Mammary epithelial cell (primary cell): Measurements from ENCODE around the gene SEC14L5.

Experiments
- CTCF ChIP-seq, 2 donors: IDR thresholded peaks in 1 of 2; conservative IDR thresholded peaks in 1 of 2; 2 replicates each; pipeline ENCODE4 v1.5.1; 2011 to 2012; ENCODE audit warnings: inconsistent platforms in 2 of 2, low read length in 2 of 2, mild to moderate bottlenecking in 2 of 2, control low read depth in 1 of 2, low read depth in 1 of 2; ENCODE audit not compliant: insufficient read depth in 1 of 2; ENCODE audit errors: extremely low read depth in 1 of 2
- EZH2 ChIP-seq: IDR thresholded peaks from 2 replicates; pipeline ENCODE4 v1.6.1; 2012; ENCODE audit warnings: low read length, inconsistent platforms, borderline replicate concordance

DNA sequence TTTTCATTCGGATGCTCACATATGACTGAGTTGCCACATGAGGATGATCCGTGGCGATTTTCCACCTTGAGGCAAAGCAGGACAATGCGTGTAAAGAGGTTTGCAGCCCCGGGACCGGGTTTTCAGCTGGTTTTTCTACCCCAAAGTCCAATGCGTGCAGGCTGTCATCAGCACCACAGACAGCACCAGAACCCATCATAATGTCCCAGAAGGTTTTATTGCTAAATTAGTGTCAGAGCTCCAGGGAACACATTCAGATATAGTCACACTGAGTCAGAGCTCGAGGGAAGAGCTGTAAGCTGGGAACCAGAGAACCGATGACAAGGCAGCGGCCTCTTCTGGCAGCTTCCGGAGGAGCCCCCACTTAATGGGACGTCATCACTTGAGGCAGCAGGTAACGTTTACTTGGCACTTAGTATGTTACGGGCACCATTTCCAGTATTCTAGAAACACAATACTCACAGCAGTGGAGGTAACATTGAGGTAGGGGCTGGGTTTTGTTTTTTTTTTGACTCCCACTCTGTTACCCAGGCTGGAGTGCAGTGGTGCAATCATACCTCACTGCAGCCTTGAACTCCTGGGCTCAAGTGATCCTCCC lies 84.5 kb downstream of the SEC14L5 start:
- TF ChIP-seq CTCF (conservative IDR thresholded peaks at IDR 0.05 in 1 of 2, IDR thresholded peaks at IDR 0.05 in 1 of 2; ENCODE audit: extremely low read depth in 1 of 2, insufficient read depth in 1 of 2, low read depth in 1 of 2, low read length in 2 of 2) (no peak), EZH2 (no peak)
